Kidney (tissue), 14 donors: Measurements from ENCODE around the gene ERGIC3. TPM values are rescaled to one million over a fixed set of nuclear protein-coding genes. Genes with fewer than 3 reads are reported as not detected.
"Not testable (repeated sequence)": the region's sequence is repeated elsewhere in the genome, so short reads cannot be mapped to it uniquely, and the experiment has no call there.

Experiments
- DNase-seq, 5 donors: peaks; one replicate each; pipeline ENCODE4 v3.0.0-alpha.2; 2013 to 2020
- FAIRE-seq: peaks from 2 replicates; lab custom pipeline; 2012; peaks lifted over from hg19 to GRCh38; lab: Jason Lieb, UNC
- H3K27ac ChIP-seq, 2 donors: one replicate each; pipeline ENCODE4 v1.7.0; 2013; ENCODE audit warnings: low read depth in 2 of 2, low read length in 2 of 2, inconsistent platforms in 1 of 2
- H3K27me3 ChIP-seq: one replicate; pipeline ENCODE4 v1.7.1; 2013; ENCODE audit warnings: low read length, inconsistent platforms; ENCODE audit not compliant: control insufficient read depth, insufficient read depth
- H3K36me3 ChIP-seq, 3 donors: one replicate each; pipeline versions ENCODE4 v1.7.0 to v1.7.1; 2013; ENCODE audit warnings: low read length in 3 of 3, control low read depth in 1 of 3, inconsistent platforms in 1 of 3; ENCODE audit not compliant: insufficient read depth in 3 of 3, control insufficient read depth in 2 of 3
- H3K4me1 ChIP-seq, 3 donors: one replicate each; pipeline versions ENCODE4 v1.7.0 to v1.7.1; 2013; ENCODE audit warnings: low read length in 3 of 3, inconsistent platforms in 1 of 3, low read depth in 1 of 3; ENCODE audit not compliant: control insufficient read depth in 2 of 3, insufficient read depth in 2 of 3
- H3K4me3 ChIP-seq, 3 donors: one replicate each; pipeline versions ENCODE4 v1.7.0 to v1.8.1; 2013; ENCODE audit warnings: low read length in 3 of 3, control low read depth in 1 of 3, inconsistent platforms in 1 of 3
- H3K9ac ChIP-seq, 3 donors: one replicate each; pipeline versions ENCODE4 v1.7.0 to v1.7.1; 2013; ENCODE audit warnings: low read length in 3 of 3, control low read depth in 1 of 3, inconsistent platforms in 1 of 3
- H3K9me3 ChIP-seq, 3 donors: one replicate each; pipeline versions ENCODE4 v1.7.0 to v1.7.1; 2013; ENCODE audit warnings: low read length in 3 of 3, control low read depth in 1 of 3, inconsistent platforms in 1 of 3; ENCODE audit not compliant: control insufficient read depth in 2 of 3, insufficient read depth in 1 of 3
- intact Hi-C: fragments of 100-400 bp; cut with DNase I; formaldehyde crosslinking; loops from one replicate; pipeline ENCODE4 v1.11.1; 2022
- polyA plus RNA-seq: library from polyadenylated mRNA; stranded (reverse); fragments of 350-450 nt; fragmentation: Illumina TruSeq; extraction: RNeasy Lipid Tissue Mini Kit (QIAGEN cat#74804); gene quantifications from one replicate; pipeline ENCODE4 v1.2.3, GENCODE V29; 2014; ENCODE audit warnings: low read depth, low replicate concordance; ENCODE audit not compliant: insufficient read depth
- total RNA-seq: library from RNA; stranded (reverse); fragmentation: NEBNext Ultra II Directional; extraction: Animal tissue kit (Norgen Biotek cat#: 25700); gene quantifications from one replicate; pipeline ENCODE4 v1.2.1, GENCODE V29; 2021
- TF ChIP-seq, protein P1 (sequence below): IDR thresholded peaks from 3 replicates; pipeline ENCODE4 v1.5.1; 2012; ENCODE audit warnings: mild to moderate bottlenecking, moderate library complexity, borderline replicate concordance; ENCODE audit not compliant: insufficient read depth; ENCODE audit errors: extremely low read depth
- donor health status: control.
- donor health status: control.
- donor health status: control.
- donor health status: control.
- donor health status: control.
- donor health status: DM: yes; HTN: yes; CAD: no.
- donor health status: Normal renal cell carcinoma (clear cell type).

ERGIC3 gene
- total and polyA plus RNA-seq, 2 donors from 2014 or later, result 230 to 371 TPM

DNA sequence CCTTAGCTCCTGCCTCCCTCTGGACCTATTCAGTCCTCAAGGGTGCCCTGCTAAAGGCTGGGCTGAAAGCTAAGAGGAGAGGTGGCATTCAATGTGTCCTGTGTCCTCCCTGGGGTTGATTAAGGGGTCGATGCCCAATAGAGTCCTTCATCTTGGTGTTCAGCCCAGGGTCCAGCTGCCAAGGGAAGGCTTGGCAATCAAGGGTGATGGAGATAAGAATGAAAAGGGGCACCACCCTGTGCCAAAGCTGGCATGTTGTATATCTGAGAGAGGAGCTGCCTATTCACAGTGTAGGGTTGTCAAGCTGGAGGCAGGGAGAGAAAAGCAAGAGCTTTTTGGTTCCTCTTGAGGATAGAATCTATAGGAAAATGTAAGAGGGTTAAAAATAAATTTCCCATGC, 24.8 kb upstream of the ERGIC3 start:
- no peak for DNase-seq
- TF ChIP-seq, protein P1, sequence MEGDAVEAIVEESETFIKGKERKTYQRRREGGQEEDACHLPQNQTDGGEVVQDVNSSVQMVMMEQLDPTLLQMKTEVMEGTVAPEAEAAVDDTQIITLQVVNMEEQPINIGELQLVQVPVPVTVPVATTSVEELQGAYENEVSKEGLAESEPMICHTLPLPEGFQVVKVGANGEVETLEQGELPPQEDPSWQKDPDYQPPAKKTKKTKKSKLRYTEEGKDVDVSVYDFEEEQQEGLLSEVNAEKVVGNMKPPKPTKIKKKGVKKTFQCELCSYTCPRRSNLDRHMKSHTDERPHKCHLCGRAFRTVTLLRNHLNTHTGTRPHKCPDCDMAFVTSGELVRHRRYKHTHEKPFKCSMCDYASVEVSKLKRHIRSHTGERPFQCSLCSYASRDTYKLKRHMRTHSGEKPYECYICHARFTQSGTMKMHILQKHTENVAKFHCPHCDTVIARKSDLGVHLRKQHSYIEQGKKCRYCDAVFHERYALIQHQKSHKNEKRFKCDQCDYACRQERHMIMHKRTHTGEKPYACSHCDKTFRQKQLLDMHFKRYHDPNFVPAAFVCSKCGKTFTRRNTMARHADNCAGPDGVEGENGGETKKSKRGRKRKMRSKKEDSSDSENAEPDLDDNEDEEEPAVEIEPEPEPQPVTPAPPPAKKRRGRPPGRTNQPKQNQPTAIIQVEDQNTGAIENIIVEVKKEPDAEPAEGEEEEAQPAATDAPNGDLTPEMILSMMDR, result no peak
- Histone ChIP-seq H3K4me3 (no peak overlapping the region), H3K9ac (no peak overlapping the region), H3K27me3 (no peaks in the 10 kb centered on the region), H3K9me3 (no peaks in the 10 kb centered on the region), H3K36me3 (peaks cover 0 to 3% (median 0%) of the 10 kb centered on the region in 3 donors), H3K27ac (no peak overlapping the region), H3K4me1 (no peaks in the 10 kb centered on the region)
- intact Hi-C loops, result no loop called here
- FAIRE-seq, result no peak

DNA sequence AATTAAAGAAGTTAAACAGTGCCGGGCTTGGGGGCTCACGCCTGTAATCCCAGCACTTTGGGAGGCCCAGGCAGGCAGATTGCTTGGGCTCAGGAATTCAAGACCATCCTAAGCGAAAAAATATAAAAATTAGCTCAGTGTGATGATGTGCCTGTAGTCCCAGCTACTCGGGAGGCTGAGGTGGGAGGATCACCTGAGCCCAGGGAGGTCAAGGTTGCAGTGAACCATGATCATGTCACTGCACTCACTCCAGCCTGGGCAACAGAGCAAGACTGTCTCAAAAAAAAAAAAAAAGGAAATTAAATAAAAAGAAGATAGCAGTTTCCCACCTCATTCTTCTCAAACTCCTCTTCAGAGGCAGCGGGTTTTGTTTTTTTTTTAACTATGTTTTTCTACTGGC, 24.1 kb upstream of the ERGIC3 start:
- DNase-seq, FAIRE-seq, H3K4me1 ChIP-seq, intact Hi-C loops, H3K36me3 ChIP-seq, H3K27me3 ChIP-seq, H3K4me3 ChIP-seq, H3K9ac ChIP-seq, H3K27ac ChIP-seq, H3K9me3 ChIP-seq: not testable (repeated sequence)

DNA sequence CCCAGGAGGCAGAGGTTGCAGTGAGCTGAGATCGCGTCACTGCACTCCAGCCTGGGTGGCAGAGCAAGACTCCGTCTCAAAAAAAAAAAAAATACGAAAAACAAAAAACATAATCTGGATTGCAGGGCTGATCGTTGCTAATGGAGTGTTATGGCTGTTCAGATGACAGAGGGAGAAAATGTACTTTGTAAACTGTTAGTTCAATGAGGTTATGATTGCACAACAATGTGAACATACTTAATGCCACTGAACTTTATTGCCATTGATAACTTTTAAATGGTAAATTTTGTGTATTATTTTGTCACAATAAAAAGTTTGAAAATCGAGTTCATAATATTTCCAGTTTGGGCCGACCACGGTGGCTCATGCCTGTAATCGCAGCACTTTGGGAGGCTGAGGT, 22.9 kb upstream of the ERGIC3 start:
- Histone ChIP-seq H3K9me3 (no peaks in the 10 kb centered on the region), H3K27me3 (no peaks in the 10 kb centered on the region), H3K4me1 (no peaks in the 10 kb centered on the region), H3K27ac (no peak overlapping the region), H3K4me3 (no peak overlapping the region), H3K9ac (no peak overlapping the region), H3K36me3 (peaks cover 0 to 2% (median 0%) of the 10 kb centered on the region in 3 donors)
- TF ChIP-seq, protein P1, result no peak
- no peak for FAIRE-seq
- no peak for DNase-seq
- intact Hi-C loops, result no loop called here

DNA sequence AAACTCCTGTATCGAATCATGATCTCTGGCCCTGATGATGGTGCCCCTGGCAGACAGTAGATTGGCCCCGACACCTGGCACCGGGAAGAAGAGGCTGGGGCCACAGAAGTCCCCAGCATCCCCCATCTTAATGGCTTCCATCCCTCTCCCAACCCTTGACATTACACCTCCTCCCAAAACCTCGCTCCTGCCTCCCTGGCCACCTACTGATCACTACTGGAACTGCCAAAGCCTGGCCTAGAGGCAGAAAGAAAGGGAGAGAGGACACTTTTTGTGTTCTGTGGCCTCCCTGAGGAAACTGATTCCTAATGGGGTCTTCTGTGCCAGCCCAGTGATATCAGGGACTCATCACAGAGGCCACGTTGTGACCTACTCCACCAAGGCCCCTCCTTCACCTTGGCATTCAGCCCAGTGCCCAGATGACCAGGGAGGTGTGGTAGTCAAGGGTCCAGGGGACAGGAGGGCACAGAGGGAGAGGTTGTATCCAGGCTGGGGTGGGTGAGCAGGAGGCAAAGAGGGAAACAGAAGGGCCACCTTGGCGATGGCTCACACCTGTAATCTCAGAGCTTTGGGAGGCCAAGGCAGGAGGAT, 18.5 kb upstream of the ERGIC3 start:
- FAIRE-seq (no peak), DNase-seq (no peak)
- Histone ChIP-seq H3K4me1 (no peaks in the 10 kb centered on the region), H3K9ac (no peak overlapping the region), H3K27me3 (no peaks in the 10 kb centered on the region), H3K27ac (no peak overlapping the region), H3K4me3 (no peak overlapping the region), H3K9me3 (no peaks in the 10 kb centered on the region), H3K36me3 (no peaks in the 10 kb centered on the region)
- TF ChIP-seq, protein P1, result peak; percentile 45
- intact Hi-C loops, result no loop called here
